ENCODE data around the gene KIF26B. TPM values are rescaled to one million over a fixed set of nuclear protein-coding genes. Genes with fewer than 3 reads are reported as not detected.

The KIF26B gene
- total RNA-seq, 1 donor from 2014 or later, result 0.32 TPM

GRCh38 chr1:245679821-245680780 lies 525.3 kb downstream of the KIF26B start:
- no peak for DNase-seq (ENCODE audit: low spot score)

GRCh38 chr1:245682638-245683628 lies 528.1 kb downstream of the KIF26B start:
- no peak for DNase-seq (ENCODE audit: low spot score)

GRCh38 chr1:245683676-245684075 lies 528.9 kb downstream of the KIF26B start:
- DNase-seq (ENCODE audit: low spot score), result no peak

GRCh38 chr1:245684166-245684565 lies 529.4 kb downstream of the KIF26B start:
- no peak for DNase-seq (ENCODE audit: low spot score)

- DNase-seq (ENCODE audit: low spot score), result no peak
These were observed 529.8 kb downstream of the KIF26B start for GRCh38 chr1:245684571-245684970.

GRCh38 chr1:245685111-245685810 lies 530.5 kb downstream of the KIF26B start:
- no peak for DNase-seq (ENCODE audit: low spot score)

GRCh38 chr1:245686006-245686405 lies 531.2 kb downstream of the KIF26B start:
- DNase-seq (ENCODE audit: low spot score), result no peak

GRCh38 chr1:245686446-245687030 lies 531.8 kb downstream of the KIF26B start:
- no peak for DNase-seq (ENCODE audit: low spot score)

GRCh38 chr1:245687152-245687635 lies 532.4 kb downstream of the KIF26B start:
- DNase-seq (ENCODE audit: low spot score), result no peak

- DNase-seq (ENCODE audit: low spot score), result no peak
These were observed 533.1 kb downstream of the KIF26B start for GRCh38 chr1:245687636-245688535.

- DNase-seq (ENCODE audit: low spot score), result no peak
These were observed 534.0 kb downstream of the KIF26B start for GRCh38 chr1:245688536-245689453.

GRCh38 chr1:245690156-245690690 lies 535.4 kb downstream of the KIF26B start:
- DNase-seq (ENCODE audit: low spot score), result no peak

- no peak for DNase-seq (ENCODE audit: low spot score)
These were observed 536.3 kb downstream of the KIF26B start for GRCh38 chr1:245690946-245691541.

- DNase-seq (ENCODE audit: low spot score), result no peak
These were observed 537.1 kb downstream of the KIF26B start for GRCh38 chr1:245691897-245692296.

- DNase-seq (ENCODE audit: low spot score), result no peak
These were observed 537.5 kb downstream of the KIF26B start for GRCh38 chr1:245692318-245692717.

- no peak for DNase-seq (ENCODE audit: low spot score)
These were observed 538.5 kb downstream of the KIF26B start for GRCh38 chr1:245693116-245693793.

GRCh38 chr1:245693941-245694752 lies 539.4 kb downstream of the KIF26B start:
- no peak for DNase-seq (ENCODE audit: low spot score)

Data from mucosa of gallbladder (tissue), 1 donor.